Stimulated activated CD8-positive, alpha-beta memory T cell treated with anti-CD3 and anti-CD28 coated beads, Interleukin-7, amount 100 ng/mL, for 4 hours (primary cell): ENCODE results near the gene FCRL4.
"Not testable (repeated sequence)": the region's sequence is repeated elsewhere in the genome, so short reads cannot be mapped to it uniquely, and the experiment has no call there.

ENCODE experiments used
- DNase-seq, 2 donors: peaks; one replicate each; pipeline ENCODE4 v3.0.0-alpha.2; 2020; ENCODE audit warnings: low read depth in 2 of 2

Gene FCRL4

DNA sequence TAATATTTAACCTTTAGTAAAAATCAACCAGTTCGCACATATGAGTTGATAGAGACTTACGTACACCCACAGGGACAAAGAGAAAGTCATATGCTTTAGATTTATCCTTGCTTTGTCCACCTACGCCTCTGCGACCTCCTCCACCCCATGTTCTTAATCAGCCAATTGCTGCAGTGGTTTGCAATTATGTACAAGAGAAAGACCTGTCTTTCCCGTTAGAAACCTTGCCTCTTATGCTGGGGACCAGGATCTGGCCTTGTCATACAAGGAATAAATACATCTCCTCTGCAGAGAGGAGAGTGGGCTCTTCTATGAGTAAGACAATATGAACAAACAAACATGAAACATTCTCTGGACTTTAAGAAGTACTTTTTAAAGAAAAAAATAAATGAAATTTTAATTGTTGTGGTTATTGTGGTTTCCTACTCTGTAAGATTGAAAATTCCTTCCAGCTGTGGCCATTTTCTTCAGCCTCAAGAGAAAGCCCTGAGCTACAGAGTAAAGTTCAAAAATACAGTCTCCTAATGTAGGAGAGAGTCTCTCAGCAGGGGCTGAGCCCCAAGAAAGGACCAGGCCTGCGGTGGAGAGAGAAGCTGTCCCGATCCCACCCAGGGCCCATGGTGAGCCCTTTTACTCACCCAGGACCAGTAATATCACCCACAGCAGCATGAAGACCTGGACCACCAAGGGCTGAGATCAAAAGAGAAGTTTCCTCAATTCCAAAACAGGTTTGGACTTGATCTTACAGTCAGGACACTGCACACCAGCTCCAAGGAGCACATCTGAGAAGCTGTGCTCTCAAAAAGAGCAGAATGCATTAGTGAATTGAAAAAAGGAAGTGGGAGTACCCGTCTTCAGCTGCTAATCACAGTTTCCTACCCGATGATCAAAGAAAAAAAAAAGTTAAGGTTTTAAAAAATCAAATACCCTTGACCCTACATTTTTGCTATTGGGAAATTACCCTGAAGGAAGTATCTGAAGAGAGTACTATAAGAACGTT, 45.9 kb downstream of the FCRL4 start, which contains the start of gene FCRL5:
TSS of gene FCRL5 (minus strand) at position 822 of the 1,000 bp plus-strand sequence. CDS start at position 669, 153 bp downstream.
- DNase-seq: no peak

DNA sequence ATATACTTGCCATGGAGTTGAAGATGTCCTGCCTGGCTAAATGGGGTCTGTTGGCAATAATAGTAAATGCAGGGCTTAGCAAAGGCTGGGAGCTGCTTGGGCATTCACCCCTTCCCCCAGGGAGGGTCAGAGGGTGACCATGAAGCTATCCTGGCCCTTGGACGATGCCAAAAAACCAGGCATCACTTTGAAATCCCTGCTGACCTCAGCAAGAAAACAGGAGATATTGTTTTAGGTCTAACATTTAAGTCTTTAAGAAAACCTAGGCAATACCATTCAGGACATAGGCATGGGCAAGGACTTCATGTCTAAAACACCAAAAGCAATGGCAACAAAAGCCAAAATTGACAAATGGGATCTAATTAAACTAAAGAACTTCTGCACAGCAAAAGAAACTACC, 49.8 kb downstream of the FCRL4 start:
- not testable (repeated sequence) for DNase-seq

DNA sequence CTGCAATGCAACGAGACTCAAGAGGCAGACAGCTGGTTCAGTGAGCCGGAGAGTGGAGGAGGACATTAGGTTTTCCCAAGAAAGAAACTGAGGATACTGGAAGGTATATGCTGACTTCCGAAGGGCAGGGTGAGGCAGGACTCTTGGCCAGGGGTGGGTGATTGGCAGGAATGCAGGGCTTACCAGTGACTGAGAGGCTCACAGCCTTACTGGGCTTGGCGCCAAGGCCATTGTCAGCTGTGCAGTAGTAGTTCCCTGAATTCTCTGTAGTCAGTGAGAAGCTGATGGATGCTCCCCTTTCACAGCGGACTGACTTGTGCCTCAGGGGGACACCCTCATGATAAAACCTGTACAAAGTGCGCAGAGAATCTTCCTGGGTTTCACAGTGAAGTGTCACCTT, 55.2 kb downstream of the FCRL4 start:
- no peak for DNase-seq

DNA sequence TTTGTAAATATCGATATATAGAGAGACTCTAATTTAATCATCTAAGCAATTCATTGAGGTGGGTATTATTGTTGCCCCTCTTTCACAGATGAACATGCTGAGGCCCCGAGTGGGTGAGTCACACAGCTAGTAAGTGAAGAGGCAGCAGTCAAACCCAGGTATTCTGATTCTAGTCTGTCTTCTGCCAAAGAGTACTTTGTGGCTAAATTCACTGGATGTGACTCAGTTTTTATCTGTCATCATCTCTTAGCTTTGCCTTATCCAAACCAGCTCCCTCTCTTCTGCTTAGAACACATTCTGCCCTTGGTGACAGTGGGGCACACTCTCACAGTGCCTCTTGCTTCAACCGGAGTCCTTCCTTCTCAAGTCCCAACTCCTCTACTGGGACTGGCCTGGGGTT, 57.0 kb downstream of the FCRL4 start:
- no peak for DNase-seq

DNA sequence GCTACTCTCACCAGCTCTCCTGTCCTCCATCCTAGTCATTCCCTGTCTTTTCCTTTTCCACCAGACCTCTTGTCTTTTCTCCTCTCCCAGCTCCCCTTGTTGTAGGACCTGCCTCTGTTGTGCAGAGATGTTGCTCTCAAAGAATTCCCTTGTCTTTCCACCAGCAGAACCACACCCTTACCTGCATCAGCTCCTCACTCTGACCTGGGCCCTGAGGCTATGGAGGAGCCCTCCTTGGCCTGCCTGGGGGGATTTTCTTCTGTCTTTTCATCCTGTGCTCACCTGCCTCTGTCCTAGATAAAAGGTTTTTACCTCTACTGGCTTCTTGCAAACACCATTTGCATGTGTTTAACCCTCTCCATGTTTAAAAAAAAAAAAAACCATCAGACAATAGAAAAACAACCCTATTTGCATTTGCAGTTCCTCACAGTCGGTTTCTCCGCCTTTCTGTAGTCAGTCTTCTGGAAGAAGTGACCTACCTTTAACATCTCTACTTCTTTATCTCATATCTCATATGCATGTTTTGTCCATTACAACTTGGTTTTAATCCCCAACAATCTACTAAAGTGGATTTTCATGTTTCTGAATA, 57.6 kb downstream of the FCRL4 start:
- DNase-seq: no peak

DNA sequence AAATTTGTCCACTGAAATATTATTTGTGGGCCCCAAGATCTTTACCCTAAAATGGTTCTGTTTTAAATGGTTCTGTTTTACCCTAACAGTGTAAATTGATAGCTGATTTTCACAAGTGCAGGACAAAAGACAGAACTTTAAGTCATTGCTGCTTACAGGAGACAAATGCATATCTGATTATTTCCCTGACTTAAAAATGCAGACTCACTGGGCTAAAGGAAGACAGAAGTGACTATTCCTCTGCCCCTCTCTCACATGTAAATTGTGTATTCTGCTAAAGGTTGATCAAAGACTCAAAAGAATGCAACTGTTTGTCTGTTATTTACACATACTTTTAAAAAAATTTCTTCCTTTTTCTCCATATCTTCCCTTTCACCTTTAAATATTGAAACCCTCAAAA, 58.3 kb downstream of the FCRL4 start:
- DNase-seq: no peak

DNA sequence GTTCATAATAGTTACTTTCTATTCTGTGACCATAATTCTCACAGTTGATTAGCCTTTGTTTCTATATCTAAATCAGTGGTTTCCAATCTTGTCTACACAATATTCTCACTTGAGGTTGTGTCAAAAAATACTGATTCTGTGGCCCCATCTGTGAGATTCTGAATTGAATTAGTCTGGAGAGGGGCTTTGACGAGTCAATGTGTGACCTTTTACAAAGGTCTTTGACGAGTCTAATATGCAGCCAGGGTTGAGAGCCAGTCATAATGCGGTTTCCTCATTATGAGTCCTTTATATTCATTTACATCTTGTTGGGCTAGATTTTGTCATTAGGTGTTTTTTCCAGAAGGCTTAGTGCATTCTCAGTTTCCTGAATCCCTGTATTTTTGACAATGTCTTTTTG, 65.3 kb downstream of the FCRL4 start:
- DNase-seq: no peak

DNA sequence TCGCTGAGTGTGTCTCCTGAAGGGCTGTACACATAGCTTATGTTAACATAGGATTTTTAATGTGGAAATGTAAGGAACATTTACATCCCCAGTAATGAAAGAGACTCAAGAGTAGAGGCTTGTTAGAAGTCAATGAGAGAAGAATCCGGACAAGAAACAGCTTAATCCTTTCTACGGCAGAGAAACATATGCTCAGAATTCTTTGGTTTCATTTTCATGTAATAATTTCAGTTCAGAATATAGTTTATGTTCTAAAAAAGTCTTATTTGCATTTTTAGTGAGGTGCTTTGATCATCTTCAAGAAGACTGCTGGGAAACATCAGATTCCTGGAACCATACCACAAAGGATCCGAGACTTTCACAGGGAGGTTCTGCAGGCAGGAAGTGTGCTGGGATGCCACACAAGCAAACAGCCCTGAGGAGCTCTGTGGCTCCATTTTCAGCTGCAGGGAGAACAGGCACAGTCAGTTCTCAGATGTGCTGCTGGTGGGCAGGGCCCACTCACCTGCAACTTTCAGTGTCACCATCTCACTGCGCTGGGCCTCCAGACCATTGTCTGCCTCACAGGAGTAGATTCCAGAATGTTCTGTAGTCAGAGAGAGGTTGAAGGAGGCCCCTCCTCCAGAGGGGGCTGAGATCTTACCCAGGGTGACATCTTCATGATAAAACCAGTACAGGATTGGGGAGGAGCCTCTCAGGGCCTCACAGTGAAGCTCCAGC, 74.0 kb downstream of the FCRL4 start:
- DNase-seq: no peak
